Spleen (tissue), 11 donors: ENCODE results near the gene FGF21. TPM values are rescaled to one million over a fixed set of nuclear protein-coding genes. Genes with fewer than 3 reads are reported as not detected.

ENCODE experiments used
- polyA plus RNA-seq, 3 donors: library from polyadenylated mRNA; stranded (reverse); fragments of 200-250 nt; gene quantifications; one replicate each; pipeline ENCODE4 v1.2.1, GENCODE V29; 2013
- small RNA-seq, 4 donors: library from RNA; depleted of rRNA; stranded (forward); fragments of <200 nt; gene quantifications; one replicate each; pipeline ENCODE3, GENCODE V24; 2016
- total RNA-seq, 7 donors: library from RNA; depleted of rRNA in 3 of 7; stranded (reverse); fragments of >200 nt in 3 of 7; fragmentation: NEBNext Ultra II Directional in 4 of 7; extraction: Animal tissue kit (Norgen Biotek cat#: 25700) in 4 of 7; gene quantifications; one replicate each; pipeline versions ENCODE4 v1.1.0 to v1.2.1, GENCODE V29; 2016 to 2021
- donor health status: healthy with polysubstance abuse.
- donor health status: DM: no; HTN: no; CAD: no; lungs with moderate emphysema.
- donor health status: DM: no; HTN: no; CAD: no.
- donor health status: Bipolar disorder and iron deficiency.
- donor health status: healthy.
- donor health status: DM: no; HTN: no; CAD: no.
- donor health status: DM: yes; HTN: yes; CAD: no.

The FGF21 gene
- total and polyA plus RNA-seq, 10 donors, result not detected

Small RNA genes within 50 kb of the gene (small RNA-seq; reads per million reads assigned to genes)
- 0 reads per million in 4 donors for gene RNU6-317P

Other genes starting within 250 kb of the FGF21 start
- gene LMTK3, start 243.7 kb upstream of the FGF21 start, total RNA-seq, result 1 to 10 TPM in 6 of 7 donors, under 1 TPM in 1; 0.69 to 4.2 (median 1.5) TPM
- gene LMTK3, start 243.7 kb upstream of the FGF21 start, polyA plus RNA-seq, result 1 to 10 TPM in 1 of 3 donors, under 1 TPM in 2; 0.29 to 1.1 (median 0.37) TPM
- gene SULT2B1, start 203.4 kb upstream of the FGF21 start, total RNA-seq, result not detected
- gene SULT2B1, start 203.4 kb upstream of the FGF21 start, polyA plus RNA-seq, result under 1 TPM in 2 of 3 donors, not detected in 1; 0.12 to 0.58 TPM
- not detected for gene SPACA4, start 148.8 kb upstream of the FGF21 start, total RNA-seq
- gene SPACA4, start 148.8 kb upstream of the FGF21 start, polyA plus RNA-seq, result not detected
- gene FAM83E, start 140.4 kb upstream of the FGF21 start, total RNA-seq, result 1 to 10 TPM in 1 of 7 donors, under 1 TPM in 1, not detected in 5; 0.46 to 2.0 TPM
- under 1 TPM; 0.04 to 0.67 (median 0.20) TPM for gene FAM83E, start 140.4 kb upstream of the FGF21 start, polyA plus RNA-seq
- gene RPL18, start 136.3 kb upstream of the FGF21 start, total RNA-seq, result 1,000 to 10,000 TPM; 1,136 to 2,739 (median 1,465) TPM
- 1,000 to 10,000 TPM; 3,728 to 5,575 (median 5,277) TPM for gene RPL18, start 136.3 kb upstream of the FGF21 start, polyA plus RNA-seq
- gene SPHK2, start 136.0 kb upstream of the FGF21 start, total RNA-seq, result 10 to 100 TPM; 12.4 to 26.5 (median 23.5) TPM
- gene SPHK2, start 136.0 kb upstream of the FGF21 start, polyA plus RNA-seq, result 10 to 100 TPM in 1 of 3 donors, 1 to 10 TPM in 2; 7.9 to 20.8 (median 9.7) TPM
- gene DBP, start 118.1 kb upstream of the FGF21 start, total RNA-seq, result 10 to 100 TPM; 11.4 to 29.5 (median 22.5) TPM
- gene DBP, start 118.1 kb upstream of the FGF21 start, polyA plus RNA-seq, result 10 to 100 TPM; 21.8 to 26.8 (median 24.1) TPM
- gene CA11, start 109.3 kb upstream of the FGF21 start, total RNA-seq, result 10 to 100 TPM in 2 of 7 donors, 1 to 10 TPM in 5; 1.9 to 10.7 (median 4.4) TPM
- gene CA11, start 109.3 kb upstream of the FGF21 start, polyA plus RNA-seq, result 10 to 100 TPM in 2 of 3 donors, 1 to 10 TPM in 1; 9.7 to 14.5 (median 10.5) TPM
- 1 to 10 TPM in 3 of 7 donors, under 1 TPM in 3, not detected in 1; 0.30 to 2.1 (median 1.2) TPM for gene NTN5, start 82.5 kb upstream of the FGF21 start, total RNA-seq
- 1 to 10 TPM in 1 of 3 donors, under 1 TPM in 2; 0.49 to 1.1 (median 0.51) TPM for gene NTN5, start 82.5 kb upstream of the FGF21 start, polyA plus RNA-seq
- gene FUT2, start 59.6 kb upstream of the FGF21 start, total RNA-seq, result under 1 TPM in 3 of 7 donors, not detected in 4; 0.17 to 0.65 (median 0.38) TPM
- 1 to 10 TPM in 1 of 3 donors, under 1 TPM in 1, not detected in 1; 0.22 to 1.2 TPM for gene FUT2, start 59.6 kb upstream of the FGF21 start, polyA plus RNA-seq
- gene MAMSTR, start 35.8 kb upstream of the FGF21 start, total RNA-seq, result 10 to 100 TPM in 1 of 7 donors, 1 to 10 TPM in 6; 3.1 to 10.3 (median 4.0) TPM
- 10 to 100 TPM in 1 of 3 donors, 1 to 10 TPM in 1, under 1 TPM in 1; 0.93 to 10.7 (median 3.6) TPM for gene MAMSTR, start 35.8 kb upstream of the FGF21 start, polyA plus RNA-seq
- 10 to 100 TPM; 30.3 to 78.1 (median 39.8) TPM for gene RASIP1, start 14.9 kb upstream of the FGF21 start, total RNA-seq
- gene RASIP1, start 14.9 kb upstream of the FGF21 start, polyA plus RNA-seq, result 10 to 100 TPM; 15.1 to 62.8 (median 42.1) TPM
- gene IZUMO1, start 8.6 kb upstream of the FGF21 start, total RNA-seq, result 1 to 10 TPM in 5 of 7 donors, under 1 TPM in 1, not detected in 1; 0.84 to 5.3 (median 1.8) TPM
- gene IZUMO1, start 8.6 kb upstream of the FGF21 start, polyA plus RNA-seq, result 1 to 10 TPM in 1 of 3 donors, under 1 TPM in 2; 0.26 to 1.0 (median 0.50) TPM
- 10 to 100 TPM in 4 of 7 donors, 1 to 10 TPM in 3; 5.6 to 22.9 (median 10.0) TPM for gene FUT1, start 2.9 kb upstream of the FGF21 start, total RNA-seq
- gene FUT1, start 2.9 kb upstream of the FGF21 start, polyA plus RNA-seq, result 1 to 10 TPM; 1.0 to 6.5 (median 2.7) TPM
- 10 to 100 TPM; 15.5 to 25.3 (median 20.4) TPM for gene BCAT2, start 55.5 kb downstream of the FGF21 start, total RNA-seq
- 10 to 100 TPM; 25.5 to 31.7 (median 29.4) TPM for gene BCAT2, start 55.5 kb downstream of the FGF21 start, polyA plus RNA-seq
- gene HSD17B14, start 81.0 kb downstream of the FGF21 start, total RNA-seq, result 10 to 100 TPM in 3 of 7 donors, 1 to 10 TPM in 4; 2.4 to 14.7 (median 8.1) TPM
- 10 to 100 TPM; 10.1 to 16.5 (median 11.2) TPM for gene HSD17B14, start 81.0 kb downstream of the FGF21 start, polyA plus RNA-seq
- gene PLEKHA4, start 113.1 kb downstream of the FGF21 start, total RNA-seq, result 10 to 100 TPM in 6 of 7 donors, 1 to 10 TPM in 1; 8.6 to 24.2 (median 16.0) TPM
- 10 to 100 TPM; 12.2 to 20.6 (median 13.8) TPM for gene PLEKHA4, start 113.1 kb downstream of the FGF21 start, polyA plus RNA-seq
- gene PPP1R15A, start 116.9 kb downstream of the FGF21 start, total RNA-seq, result 10 to 100 TPM; 30.2 to 74.2 (median 47.6) TPM
- gene PPP1R15A, start 116.9 kb downstream of the FGF21 start, polyA plus RNA-seq, result 10 to 100 TPM; 18.5 to 54.5 (median 21.5) TPM
- gene TULP2, start 143.2 kb downstream of the FGF21 start, total RNA-seq, result 1 to 10 TPM in 3 of 7 donors, under 1 TPM in 3, not detected in 1; 0.34 to 5.0 (median 1.3) TPM
- under 1 TPM in 2 of 3 donors, not detected in 1; 0.14 to 0.32 TPM for gene TULP2, start 143.2 kb downstream of the FGF21 start, polyA plus RNA-seq
- 100 to 1,000 TPM; 217 to 321 (median 268) TPM for gene NUCB1, start 144.8 kb downstream of the FGF21 start, total RNA-seq
- gene NUCB1, start 144.8 kb downstream of the FGF21 start, polyA plus RNA-seq, result 100 to 1,000 TPM in 1 of 3 donors, 10 to 100 TPM in 2; 67.6 to 125 (median 72.4) TPM
- gene DHDH, start 178.2 kb downstream of the FGF21 start, total RNA-seq, result 1 to 10 TPM in 4 of 7 donors, under 1 TPM in 2, not detected in 1; 0.51 to 4.5 (median 2.5) TPM
- gene DHDH, start 178.2 kb downstream of the FGF21 start, polyA plus RNA-seq, result 1 to 10 TPM; 1.2 to 2.6 (median 1.2) TPM
- gene BAX, start 199.4 kb downstream of the FGF21 start, total RNA-seq, result 100 to 1,000 TPM in 6 of 7 donors, 10 to 100 TPM in 1; 65.9 to 158 (median 113) TPM
- 100 to 1,000 TPM; 131 to 219 (median 177) TPM for gene BAX, start 199.4 kb downstream of the FGF21 start, polyA plus RNA-seq
- over 10,000 TPM in 2 of 7 donors, 1,000 to 10,000 TPM in 5; 4,960 to 10,995 (median 6,703) TPM for gene FTL, start 209.8 kb downstream of the FGF21 start, total RNA-seq
- over 10,000 TPM in 1 of 3 donors, 1,000 to 10,000 TPM in 2; 5,646 to 14,078 (median 8,665) TPM for gene FTL, start 209.8 kb downstream of the FGF21 start, polyA plus RNA-seq
- gene GYS1, start 237.8 kb downstream of the FGF21 start, total RNA-seq, result 10 to 100 TPM; 23.3 to 47.1 (median 32.1) TPM
- gene GYS1, start 237.8 kb downstream of the FGF21 start, polyA plus RNA-seq, result 10 to 100 TPM; 11.9 to 20.0 (median 15.1) TPM
- gene RUVBL2, start 238.4 kb downstream of the FGF21 start, total RNA-seq, result 10 to 100 TPM; 32.0 to 46.9 (median 38.4) TPM
- gene RUVBL2, start 238.4 kb downstream of the FGF21 start, polyA plus RNA-seq, result 10 to 100 TPM; 46.7 to 58.4 (median 53.5) TPM